HG03460 (cell line): Measurements from ENCODE around the gene AOAH.

Experiments used
- ATAC-seq: cut with Tn5 transposase; IDR thresholded peaks from one replicate; pipeline ENCODE4 v1.9.1; 2021; ENCODE audit not compliant: unreplicated experiment

The AOAH gene, protein sequence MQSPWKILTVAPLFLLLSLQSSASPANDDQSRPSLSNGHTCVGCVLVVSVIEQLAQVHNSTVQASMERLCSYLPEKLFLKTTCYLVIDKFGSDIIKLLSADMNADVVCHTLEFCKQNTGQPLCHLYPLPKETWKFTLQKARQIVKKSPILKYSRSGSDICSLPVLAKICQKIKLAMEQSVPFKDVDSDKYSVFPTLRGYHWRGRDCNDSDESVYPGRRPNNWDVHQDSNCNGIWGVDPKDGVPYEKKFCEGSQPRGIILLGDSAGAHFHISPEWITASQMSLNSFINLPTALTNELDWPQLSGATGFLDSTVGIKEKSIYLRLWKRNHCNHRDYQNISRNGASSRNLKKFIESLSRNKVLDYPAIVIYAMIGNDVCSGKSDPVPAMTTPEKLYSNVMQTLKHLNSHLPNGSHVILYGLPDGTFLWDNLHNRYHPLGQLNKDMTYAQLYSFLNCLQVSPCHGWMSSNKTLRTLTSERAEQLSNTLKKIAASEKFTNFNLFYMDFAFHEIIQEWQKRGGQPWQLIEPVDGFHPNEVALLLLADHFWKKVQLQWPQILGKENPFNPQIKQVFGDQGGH

DNA sequence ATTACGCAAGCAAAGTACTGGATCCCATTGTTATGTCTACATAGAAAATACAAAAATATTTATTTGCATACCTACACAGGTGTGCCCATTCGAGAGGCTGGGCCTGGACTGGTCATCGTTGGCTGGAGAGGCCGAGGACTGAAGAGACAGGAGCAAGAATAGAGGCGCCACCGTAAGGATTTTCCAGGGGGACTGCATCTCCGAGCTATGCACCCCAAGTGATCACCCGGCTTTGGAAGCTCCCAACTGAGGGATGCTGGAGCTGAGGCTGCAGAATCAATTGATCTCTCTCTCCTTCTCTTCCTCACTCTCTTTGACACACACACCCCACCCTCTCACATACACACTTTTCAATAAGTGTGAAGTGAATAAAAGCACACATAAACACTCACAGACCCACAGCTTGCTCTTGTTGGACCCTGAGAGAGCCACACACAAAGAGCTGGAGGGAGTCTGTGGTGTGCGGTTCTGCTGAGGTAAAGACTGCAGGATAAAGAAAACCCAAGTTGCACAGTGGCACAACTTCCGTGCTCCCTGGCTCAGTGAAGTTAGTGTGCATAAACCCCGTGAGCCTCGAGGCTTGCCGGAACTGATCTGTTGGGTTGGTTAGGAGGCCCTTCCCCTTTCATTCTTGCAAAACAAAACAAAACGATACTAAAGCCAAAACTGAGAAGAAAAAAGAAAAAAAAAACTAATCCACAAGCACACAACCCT is at the start of gene AOAH:
Gene AOAH, minus strand, starts transcription at position 544 of the 714 bp plus-strand sequence. Its CDS starts 346 bp downstream, at position 198.
- peak; percentile 98 for ATAC-seq

DNA sequence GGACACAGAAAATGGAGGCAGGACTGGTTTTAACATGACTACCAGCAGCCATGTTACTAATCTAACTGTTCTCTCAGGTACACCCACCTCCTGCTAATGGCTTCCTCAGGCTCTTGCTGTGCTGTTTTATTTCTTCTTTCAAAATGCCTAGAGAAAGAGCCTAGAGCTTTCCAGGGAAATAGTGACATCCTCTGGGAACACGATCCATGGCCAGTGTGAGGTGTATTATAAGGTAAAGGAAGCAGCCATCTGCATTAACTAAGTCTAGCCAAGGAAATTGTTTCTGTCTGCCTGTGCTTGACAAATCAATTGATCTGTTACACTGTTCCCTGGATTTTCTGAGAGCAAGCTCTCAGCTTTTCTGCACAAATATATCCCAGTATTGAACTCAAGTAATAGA is 42.2 kb upstream of the AOAH start:
- ATAC-seq, result no peak

DNA sequence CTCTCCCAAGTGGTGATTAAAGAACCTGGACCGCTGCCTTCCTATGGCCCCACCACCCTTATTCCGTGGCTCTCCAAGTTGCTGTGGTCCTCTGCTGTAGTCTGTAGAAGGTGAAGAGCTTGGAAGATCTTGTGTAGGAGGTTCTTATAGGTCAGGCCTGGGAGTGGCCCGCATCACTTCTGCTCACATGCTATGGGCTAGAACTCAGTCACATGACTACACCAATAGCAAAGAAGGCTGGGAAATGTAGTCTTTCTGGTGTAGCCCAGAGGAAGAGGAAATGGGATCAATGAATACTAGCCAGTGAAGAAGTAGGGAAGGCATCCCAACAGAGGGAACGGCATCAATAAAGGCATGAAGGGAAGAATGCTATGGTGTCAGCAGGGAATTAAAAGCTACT is 41.3 kb upstream of the AOAH start:
- no peak for ATAC-seq

DNA sequence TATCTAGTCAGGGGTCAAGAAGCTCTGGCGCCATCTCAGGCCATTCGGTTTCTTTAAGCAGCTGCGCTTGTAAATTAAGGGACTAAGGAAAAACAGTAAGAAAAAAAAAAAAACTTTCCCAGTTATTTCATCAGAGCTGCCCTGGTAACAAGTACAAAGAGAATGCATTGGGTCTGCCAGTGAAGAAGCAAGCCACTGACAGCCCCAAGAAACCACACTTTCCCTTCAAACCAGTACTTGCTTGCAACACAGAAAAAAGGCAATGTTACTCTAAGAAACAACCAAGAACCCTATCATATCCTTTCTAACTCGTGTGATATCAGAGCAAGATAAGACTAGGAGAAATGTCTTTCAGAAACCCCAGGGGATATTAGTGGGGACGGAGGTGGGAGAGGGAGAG is 40.6 kb upstream of the AOAH start:
- no peak for ATAC-seq

DNA sequence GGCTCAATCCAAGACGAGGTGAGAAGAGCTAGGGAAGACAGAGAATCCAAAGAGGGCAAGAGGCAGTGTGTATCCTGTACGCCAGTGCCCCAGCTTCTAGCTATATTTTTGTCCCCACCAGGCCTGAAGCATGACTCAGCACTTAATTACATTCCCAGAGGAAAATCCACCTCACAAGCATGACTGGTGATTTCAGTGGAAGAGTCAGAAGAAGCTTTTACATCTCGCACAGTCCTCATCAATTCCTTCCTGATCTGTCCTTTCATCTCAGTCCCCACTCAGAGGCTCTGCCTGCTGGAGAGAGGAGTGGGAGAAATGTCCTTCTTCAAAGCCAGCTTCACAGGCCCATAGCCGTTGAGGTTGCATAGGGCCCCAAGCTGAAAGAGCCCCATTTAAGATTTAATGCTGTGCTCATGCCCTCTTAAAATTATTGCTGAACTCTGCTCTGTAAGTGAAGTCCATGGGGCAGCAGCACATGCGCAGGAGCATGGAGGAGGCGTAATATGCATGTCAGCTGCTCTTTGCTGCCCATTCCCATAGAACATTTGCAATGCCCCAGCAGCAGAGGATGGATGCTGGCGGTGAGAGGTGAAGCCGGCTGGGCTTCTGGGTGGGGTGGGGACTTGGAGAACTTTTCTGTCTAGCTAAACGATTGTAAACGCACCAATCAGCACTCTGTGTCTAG is 39.0 kb upstream of the AOAH start:
- no peak for ATAC-seq

DNA sequence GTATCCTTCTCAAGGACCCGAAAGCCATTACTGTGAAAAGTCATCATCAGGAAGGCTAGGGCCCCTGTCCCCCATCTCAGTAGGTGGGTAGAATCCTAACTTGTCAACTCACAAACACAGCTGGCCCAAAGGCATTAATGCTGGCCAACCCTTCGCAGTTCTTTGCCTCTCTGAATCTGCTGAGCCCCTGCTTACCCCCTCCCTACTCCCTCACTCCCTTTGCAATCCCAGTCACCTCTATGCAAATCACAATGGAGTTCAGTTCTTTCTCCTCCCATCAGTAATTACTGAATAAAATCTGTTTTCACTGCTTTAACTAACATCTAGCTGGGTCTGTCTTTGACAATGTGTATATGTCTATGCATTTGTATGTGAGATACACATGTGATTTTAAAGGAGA is 38.1 kb upstream of the AOAH start:
- no peak for ATAC-seq

DNA sequence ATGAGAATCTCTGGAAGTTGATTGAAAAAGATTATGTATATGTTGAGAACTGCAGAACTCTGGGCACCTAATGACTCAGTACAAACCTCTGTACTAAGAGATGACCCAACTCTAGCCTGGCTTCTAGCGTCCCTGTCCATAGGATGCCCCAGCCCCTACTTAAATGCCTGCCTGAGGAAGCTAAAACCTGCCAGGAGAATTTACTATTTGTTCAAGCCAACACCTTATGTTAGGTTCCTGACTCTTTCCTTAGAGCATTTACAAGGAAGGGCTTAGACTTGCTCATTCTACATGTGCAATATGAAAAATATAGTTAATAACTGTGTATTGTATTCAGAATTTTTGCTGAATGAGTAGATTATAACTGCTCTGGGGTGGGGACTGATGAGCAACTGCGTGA is 37.5 kb upstream of the AOAH start:
- ATAC-seq, result no peak

DNA sequence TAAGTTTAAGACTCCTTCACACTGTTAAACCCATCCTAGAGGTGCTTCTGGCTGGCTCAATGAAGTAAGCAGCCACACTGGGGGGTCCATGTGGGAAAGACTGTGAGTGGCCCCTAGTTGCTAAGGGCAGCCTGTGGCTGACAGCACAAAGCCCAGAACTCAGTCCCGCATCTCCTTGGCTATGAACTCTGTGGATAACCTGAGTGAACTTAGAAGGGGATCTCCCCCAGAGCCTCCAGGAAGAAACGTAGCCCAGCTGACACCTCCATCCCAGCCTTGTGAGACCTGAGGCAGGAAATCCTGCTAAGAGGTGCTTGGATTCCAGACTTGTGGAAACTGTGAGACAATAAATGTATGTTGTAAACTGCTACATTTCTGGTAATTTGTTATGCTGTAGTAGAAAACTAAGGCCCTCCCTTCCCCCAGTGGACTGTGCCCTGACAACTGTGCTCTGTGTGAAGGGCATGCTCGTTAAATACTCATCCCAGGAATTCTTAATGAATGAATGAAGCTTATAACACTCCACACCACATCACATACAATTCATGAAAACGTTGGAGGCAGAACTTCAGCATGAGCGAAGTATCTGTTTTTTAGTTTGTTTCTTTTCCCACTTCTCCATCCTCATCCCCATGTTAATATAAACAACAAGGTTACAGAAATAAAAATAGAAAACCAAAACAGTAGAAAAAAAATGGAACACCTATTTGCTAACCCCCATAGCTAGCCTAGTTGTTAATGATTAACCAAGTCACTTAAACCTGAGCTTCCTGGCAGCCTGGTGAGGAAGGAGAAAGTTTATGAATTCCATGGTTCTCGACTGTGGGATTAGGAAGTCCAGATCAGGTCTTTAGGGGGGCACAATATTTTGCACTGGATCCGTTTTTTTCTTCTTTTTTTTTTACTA is 36.8 kb upstream of the AOAH start:
- no peak for ATAC-seq

DNA sequence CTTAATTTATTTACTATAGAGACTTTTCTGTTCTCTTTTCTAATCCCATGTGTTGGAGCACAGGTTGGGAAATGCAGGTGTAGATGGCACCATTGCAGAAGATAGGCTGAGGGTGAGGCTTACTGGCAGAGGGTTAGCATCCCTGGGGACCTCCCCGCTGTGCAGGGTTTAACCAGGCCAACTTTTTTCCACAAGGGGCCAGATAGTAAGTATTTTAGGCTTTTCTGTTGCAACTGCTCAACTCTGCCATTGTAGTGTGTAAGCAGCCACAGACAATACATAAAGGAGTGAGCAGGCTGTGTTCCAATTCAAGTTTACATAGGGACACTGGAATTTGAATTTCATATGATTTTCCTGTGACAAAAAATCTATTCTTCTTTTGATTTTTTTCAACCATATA is 34.6 kb upstream of the AOAH start:
- no peak for ATAC-seq

DNA sequence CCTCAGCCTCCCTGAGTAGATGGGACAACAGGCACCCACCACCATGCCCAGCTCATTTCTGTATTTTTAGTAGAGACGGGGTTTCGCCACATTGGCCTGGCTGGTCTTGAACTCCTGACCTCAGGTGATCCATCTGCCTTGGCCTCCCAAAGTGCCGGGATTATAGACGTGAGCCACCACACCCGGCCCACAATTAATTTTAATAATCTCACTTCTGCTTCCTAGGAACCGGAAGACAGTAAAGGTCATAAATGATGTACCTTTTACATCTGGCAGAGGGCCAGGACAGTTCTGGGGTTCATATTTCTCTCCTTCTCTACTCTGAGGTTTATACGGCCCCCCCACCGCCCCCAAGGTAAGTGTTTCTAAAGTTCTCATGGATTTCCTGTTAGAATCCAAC is 31.2 kb upstream of the AOAH start:
- ATAC-seq, result no peak

DNA sequence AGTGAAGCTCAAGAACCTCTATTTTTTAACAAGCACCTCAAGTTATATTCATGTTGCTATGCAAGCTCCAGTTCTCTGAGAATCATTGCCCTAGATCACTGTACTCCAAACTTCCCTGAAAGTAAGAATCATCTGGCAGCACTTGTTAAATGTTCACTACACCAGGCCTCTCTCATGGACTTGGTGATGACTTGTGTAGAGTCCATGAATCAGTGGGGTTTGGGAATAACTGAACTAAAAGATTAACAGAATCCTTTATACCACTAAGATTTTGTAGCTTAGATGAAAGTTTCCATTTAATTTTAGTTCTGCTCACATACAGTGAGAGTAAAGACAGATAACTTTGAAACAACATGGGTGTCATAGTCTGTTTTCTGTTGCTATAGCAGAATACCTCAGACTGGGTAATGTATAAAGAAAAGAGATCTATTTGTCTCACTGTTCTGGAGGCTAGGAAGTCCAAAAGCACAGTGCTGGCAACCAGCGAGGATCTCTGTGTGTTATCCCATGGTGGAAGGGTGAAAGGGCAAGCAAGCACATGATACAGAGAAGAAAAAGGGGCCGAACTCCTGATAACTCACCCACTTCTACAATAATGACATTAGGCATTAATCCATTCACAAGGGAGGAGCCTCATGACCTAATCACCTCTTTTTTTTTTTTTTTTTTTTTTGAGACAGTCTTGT is 27.9 kb upstream of the AOAH start:
- ATAC-seq, result no peak

DNA sequence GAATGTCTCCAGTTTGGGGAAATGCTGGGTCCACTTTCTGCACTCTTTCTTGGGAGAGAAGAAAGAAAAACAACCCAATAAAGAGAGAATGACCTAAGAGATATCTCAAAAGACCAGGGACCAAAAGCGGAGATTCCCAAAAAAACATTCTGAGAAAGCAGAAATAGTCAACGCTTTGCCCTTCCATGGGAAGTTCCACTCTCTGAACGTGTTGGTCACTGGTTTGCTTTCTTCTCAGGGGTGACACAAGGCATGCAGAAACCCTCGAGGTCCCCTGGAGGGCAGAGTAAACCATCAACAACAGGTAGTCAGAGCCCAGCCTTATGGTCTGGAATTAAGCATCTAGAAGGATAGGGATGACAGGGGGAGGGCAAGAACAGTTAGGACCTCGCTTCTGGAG is 26.2 kb upstream of the AOAH start:
- ATAC-seq, result no peak

DNA sequence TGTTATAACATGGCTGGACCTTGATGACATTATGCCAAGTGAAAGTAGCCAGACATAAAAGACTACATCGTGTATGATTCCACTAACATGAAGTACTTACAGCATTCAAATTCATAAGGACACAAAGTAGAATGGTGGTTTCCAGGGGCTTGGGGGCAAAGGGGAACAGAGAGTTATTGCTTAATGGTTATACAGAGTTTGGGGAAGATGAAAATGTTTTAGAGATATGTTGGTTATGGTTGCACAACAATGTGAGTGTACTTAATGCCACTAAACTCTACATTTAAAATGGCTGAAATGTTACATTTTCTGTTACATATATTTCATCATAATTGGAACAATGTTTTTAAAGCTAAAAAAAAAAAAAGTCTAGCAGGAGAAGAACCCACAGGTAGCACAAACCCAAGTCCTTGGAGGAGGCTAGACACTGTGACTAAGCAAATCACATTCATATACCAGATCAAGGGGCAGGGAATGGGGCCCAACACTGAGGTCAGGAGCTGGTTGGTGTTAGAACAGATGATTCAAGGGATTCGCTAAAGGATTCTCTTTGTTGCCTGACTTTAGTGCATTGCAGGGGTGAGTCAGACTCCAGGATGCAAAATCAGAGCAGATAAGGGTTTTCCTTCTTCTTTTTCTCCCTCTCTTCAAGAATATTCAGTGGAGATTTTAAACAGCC is 25.1 kb upstream of the AOAH start:
- ATAC-seq, result no peak

DNA sequence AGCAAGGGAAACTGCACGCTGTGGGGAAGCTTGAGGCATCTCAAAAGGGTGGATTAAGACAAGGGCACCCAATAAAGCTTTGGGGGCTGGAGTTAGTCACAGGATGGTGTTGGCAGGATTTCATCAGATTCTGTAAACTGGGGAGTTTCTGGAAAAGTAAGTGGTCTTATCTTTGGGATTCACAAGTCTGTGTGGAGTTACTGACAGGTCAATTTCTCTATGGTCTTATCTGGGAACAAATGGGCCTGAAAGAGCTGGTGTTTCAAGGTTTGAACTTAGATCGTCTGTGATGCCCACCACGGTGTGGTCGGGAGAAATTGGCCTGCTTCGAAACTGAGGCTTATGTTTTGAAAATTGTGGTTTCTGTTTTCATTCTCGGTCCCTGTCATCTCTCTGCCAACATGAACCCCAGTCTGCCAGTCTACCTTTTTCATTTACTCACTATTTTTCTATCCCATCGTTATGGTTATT is 23.8 kb upstream of the AOAH start:
- no peak for ATAC-seq

DNA sequence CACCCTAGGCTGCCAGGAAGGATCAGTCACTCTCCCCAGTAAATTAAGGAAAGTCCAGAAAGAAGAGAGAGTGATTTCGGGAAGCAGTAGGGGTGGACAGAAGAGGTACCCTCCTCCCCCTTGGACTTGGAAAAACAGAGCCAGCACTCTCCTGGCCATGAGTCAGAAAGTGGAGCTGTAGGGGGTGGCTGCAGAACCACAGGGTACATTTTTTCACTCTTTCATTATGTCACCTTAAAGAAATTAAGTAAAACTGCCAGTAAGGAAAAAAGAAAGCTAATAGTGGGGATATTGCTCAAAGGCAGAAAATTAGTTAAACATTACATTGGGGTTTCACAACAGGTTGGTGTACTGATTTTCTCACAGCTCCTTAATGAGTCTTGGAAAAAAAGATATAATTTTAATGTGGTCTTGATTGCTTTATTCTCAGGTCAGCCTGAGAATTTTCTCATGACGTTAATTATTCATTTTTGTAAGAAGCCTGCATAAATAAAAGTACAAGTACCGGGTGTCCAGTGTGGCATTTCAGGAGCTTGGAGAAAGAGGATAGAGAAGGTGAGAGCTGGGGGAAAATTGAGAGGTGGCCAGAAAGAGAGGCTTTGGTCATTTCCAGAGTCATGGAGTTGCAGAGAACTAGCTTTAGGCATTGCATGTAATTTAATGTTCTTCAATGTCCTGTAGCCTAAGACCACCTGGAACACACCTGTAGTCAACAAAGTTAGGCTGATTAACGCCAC is 23.2 kb upstream of the AOAH start:
- no peak for ATAC-seq

DNA sequence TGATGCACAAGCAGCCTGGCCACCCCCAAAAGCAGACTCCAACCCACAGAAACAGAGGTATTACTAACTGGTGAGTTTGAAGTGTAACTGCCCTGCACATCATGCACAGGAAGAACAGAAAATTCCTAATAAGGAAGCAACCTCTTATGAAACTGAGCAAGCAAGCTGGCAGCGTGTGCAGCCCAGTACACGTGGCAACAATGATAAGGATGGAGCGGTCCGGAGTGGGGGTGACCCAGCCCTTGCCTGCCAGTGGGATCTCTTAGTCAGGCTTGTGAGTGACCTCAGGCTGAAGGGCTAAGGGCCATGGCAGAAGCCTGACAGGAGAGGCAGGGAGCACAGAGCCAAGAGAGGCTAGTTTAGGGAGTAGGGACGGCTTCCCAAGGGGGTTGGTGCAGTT is 22.1 kb upstream of the AOAH start:
- no peak for ATAC-seq

DNA sequence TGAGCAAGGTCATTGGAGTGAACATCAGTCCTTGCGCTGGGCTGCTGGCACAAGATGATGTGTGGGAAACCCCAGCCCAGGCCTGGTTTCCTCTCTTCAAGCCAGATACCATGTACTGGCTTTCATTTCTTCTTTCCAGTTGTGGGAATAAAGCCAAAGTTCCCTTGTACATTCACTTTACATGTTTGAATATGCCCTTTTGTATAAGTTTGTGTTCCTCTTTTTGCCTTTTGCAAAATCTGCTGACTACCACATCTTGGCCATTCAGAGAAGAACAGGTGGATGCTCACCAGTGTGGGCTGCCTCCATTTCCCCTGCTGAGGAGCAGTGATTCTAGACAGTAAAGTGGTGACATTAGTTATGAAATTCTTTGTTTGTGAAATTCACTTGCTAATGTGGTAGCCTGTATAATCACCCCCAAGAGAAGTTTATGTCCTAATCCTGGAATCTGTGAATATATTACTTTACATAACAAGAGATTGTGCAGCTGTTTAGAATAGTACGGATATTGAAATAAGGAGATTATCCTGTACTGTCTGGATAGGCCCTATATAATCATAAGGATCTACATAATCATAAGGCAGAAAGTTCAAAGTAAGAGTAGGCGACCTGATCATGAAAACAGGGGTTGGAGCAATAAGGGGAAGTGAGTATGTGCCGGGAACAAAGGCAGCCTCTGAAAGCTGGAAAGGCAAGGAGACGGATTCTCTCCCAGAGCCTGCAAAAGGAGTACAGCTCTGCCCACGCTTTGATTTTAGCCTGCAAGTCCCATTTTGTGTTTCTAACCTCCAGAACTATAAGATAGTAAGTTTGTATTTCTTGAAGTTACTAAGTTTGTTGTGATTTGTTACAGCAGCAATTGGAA is 18.8 kb upstream of the AOAH start:
- ATAC-seq, result peak; percentile 75

DNA sequence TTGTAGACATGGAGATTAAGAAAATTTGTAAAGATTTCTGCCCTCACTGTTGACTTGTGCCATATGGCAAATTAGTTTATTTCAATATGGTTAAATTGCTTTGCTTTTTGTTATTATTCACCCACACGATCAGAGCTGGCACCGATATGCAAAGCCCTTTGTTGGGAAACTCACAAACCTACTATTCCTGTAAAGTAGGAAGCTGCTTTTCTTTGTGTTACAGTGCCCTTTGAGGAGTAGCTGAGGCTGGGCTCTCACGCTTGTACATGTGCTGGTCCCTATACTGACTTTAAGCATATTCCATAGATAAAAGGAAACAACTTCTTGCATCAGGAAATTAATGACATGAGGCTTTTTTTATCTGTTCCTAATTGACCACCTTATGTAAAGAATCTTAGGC is 17.6 kb upstream of the AOAH start:
- ATAC-seq, result no peak
